GM18520 (cell line): ENCODE measurements around the gene GPR183.

Source experiments
- ATAC-seq: cut with Tn5 transposase; IDR thresholded peaks from one replicate; pipeline ENCODE4 v1.9.1; 2021; ENCODE audit not compliant: unreplicated experiment

Gene GPR183

GRCh38 chr13:99313501-99313900 lies 6.3 kb upstream of the GPR183 start:
- no peak for ATAC-seq

GRCh38 chr13:99312493-99312883 lies 5.3 kb upstream of the GPR183 start:
- ATAC-seq = no peak

GRCh38 chr13:99311748-99312492 lies 4.7 kb upstream of the GPR183 start:
- no peak for ATAC-seq

- ATAC-seq = no peak
Observed at GRCh38 chr13:99311137-99311536, 3.9 kb upstream of the GPR183 start.

- ATAC-seq = no peak
Observed at GRCh38 chr13:99310382-99311031, 3.3 kb upstream of the GPR183 start.

- ATAC-seq = no peak
Observed at GRCh38 chr13:99308471-99309087, 1.4 kb upstream of the GPR183 start.

GRCh38 chr13:99307648-99308339 lies 595 bp upstream of the GPR183 start:
- ATAC-seq = no peak

GRCh38 chr13:99305566-99305965 lies 1.6 kb downstream of the GPR183 start:
- ATAC-seq = no peak

- ATAC-seq = no peak
Observed at GRCh38 chr13:99305158-99305557, 2.0 kb downstream of the GPR183 start.

GRCh38 chr13:99304541-99304940 lies 2.7 kb downstream of the GPR183 start:
- no peak for ATAC-seq

- ATAC-seq = no peak
Observed at GRCh38 chr13:99303863-99304521, 3.2 kb downstream of the GPR183 start.

GRCh38 chr13:99302637-99303505 lies 4.3 kb downstream of the GPR183 start:
- no peak for ATAC-seq

GRCh38 chr13:99301913-99302636 lies 5.1 kb downstream of the GPR183 start:
- ATAC-seq = no peak

- ATAC-seq = no peak
Observed at GRCh38 chr13:99301056-99301838, 6.0 kb downstream of the GPR183 start.

GRCh38 chr13:99299920-99300341 lies 7.3 kb downstream of the GPR183 start:
- no peak for ATAC-seq

- no peak for ATAC-seq
Observed at GRCh38 chr13:99299256-99299919, 7.8 kb downstream of the GPR183 start.

- ATAC-seq = no peak
Observed at GRCh38 chr13:99298056-99298455, 9.1 kb downstream of the GPR183 start.

GRCh38 chr13:99297331-99297730 lies 9.9 kb downstream of the GPR183 start:
- no peak for ATAC-seq
